HG03571 (cell line): ENCODE measurements around the gene DHRS4L2.

Experiments
- ATAC-seq: cut with Tn5 transposase; IDR thresholded peaks from one replicate; pipeline ENCODE4 v1.9.1; 2021; ENCODE audit not compliant: unreplicated experiment

Gene DHRS4L2

DNA sequence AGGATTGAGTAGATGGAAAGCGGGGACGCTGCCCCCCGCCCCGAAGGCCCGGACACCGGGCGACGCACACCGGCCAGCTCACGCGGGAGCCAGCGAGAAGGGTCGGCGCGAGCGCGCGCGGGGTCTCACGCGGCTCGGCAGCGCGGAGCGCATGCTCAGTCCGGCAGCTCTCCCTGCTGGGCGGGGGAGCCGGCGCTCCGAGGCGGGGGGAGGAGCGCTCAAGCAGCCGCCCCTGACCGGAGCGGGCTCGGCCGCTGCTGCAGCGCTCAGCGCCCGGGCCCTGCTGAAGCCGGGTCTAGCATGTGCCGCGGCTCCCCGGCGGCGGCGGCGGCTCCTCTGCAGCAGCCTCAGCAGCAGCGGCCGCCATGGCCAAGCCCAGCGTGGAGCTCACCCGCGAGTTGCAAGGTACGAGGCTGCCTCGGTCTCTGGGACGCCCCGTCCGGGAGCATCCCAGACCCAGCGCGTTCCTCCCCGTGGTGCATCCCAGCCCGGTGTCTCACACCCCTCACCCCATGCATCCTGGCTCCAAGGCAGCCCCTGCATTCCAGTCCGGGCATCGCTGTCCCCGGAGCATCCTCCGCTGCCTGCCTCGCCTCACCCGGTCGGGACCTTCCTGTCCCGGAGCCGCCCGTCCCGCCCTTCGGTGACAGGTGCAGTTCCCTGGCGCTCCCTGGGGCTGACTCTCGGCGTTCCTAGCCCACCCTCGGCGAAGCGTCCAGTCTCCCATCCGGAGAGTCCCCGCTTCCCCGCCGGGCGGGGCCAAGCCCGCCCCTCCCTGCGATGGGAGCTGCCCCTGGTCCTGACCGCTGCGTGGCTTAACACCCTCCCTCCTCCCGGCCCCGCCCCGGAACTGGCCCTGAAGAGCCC is 63.3 kb downstream of the DHRS4L2 start, which contains the start of gene CARMIL3:
TSS of gene CARMIL3 (plus strand) at position 221 of the 867 bp plus-strand sequence. CDS start at position 366, 145 bp downstream.
- ATAC-seq: peak; percentile 67

GRCh38 chr14:24052656-24053547 is 64.2 kb downstream of the DHRS4L2 start:
- no peak for ATAC-seq

DNA sequence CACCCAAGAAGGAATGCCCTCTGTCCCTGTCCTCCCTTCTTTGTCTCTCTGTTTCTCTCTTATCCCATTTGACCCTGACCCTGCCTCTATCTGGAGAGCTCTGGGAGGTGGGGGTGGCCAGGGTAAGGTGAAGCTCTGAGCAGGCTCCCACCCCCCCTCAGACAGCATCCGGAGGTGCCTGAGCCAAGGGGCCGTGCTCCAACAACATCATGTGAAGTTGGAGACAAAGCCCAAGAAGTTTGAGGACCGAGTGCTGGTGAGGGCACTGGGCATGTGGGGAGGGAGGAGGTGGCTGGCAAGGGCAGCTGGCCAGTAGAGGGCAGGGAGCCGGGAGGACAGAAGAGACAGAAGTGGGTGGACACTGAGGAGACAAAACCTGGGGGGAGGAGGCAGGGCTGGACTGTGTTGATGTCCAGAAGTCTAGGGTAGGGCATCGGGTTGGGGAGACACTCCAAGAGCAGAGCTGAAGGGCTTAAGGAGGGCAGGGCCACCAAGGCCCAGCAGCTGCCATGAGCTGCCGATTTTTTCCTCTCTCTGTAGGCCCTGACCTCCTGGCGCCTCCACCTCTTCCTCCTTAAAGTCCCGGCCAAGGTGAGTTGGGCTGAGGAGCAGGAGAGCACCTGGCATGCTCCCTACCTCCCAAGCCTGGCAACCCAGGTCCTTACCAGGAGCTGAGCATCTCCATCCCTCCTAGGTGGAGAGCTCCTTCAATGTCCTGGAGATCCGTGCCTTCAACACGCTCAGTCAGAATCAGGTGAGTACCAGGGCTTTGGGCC is 65.0 kb downstream of the DHRS4L2 start:
- ATAC-seq: no peak

- no peak for ATAC-seq
Observed at GRCh38 chr14:24054324-24054641, 65.6 kb downstream of the DHRS4L2 start.

DNA sequence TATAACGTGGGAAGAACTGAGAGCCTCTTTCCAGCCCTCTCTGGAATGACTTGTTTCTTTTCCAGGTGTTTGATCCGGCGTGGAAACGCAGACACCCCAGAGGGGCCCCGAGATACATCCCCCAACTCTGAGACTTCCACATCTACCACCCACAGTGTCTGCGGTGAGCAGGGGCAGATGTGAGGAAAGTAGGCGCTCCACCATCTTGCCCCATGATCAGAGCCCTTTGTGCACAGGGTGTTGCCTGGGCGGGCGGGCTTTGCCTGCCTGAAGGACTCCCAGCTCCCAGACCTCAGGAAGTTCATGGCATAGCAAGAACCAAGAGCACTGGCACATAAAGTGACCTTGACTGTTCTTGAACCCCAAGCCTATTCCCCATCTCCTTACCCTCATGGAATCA is 65.9 kb downstream of the DHRS4L2 start:
- no peak for ATAC-seq
